ENCODE measurements around the gene RNF212.

The RNF212 gene

DNA sequence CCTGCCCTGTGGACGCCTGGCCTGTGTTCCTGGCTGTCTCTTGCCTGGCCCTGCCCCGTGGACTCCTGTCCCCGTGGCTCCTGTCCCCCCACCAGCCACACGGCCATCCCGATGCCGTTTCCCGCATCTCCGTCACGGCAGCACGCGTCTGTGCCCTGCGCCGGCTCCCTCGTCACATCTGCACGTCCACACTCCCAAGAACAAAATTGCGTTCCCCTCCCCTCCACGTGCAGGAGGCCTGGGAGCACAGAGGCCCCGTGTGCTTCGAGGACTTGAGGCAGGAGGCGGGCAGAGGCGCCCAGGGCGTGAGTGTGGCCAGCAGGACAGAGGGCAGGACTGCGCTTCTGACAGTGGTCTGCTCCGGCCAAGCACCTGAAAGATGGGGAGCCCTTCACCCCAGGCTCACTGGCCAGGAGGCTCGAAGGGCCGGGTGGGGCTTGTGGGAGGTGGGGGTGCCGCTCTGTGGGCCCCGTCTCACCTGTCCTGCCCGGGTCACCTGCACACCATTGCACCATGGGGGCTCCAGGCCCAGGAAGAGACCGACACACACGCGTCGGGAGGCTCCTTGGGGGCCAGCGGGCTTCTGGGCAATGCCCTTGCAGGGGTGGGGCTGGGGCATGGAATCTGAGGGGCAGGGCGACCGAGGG, 84.7 kb downstream of the RNF212 start:
- no peak for DNase-seq (ENCODE audit: insufficient read length, low spot score)
- FAIRE-seq: no peak
- TF ChIP-seq, protein P1, sequence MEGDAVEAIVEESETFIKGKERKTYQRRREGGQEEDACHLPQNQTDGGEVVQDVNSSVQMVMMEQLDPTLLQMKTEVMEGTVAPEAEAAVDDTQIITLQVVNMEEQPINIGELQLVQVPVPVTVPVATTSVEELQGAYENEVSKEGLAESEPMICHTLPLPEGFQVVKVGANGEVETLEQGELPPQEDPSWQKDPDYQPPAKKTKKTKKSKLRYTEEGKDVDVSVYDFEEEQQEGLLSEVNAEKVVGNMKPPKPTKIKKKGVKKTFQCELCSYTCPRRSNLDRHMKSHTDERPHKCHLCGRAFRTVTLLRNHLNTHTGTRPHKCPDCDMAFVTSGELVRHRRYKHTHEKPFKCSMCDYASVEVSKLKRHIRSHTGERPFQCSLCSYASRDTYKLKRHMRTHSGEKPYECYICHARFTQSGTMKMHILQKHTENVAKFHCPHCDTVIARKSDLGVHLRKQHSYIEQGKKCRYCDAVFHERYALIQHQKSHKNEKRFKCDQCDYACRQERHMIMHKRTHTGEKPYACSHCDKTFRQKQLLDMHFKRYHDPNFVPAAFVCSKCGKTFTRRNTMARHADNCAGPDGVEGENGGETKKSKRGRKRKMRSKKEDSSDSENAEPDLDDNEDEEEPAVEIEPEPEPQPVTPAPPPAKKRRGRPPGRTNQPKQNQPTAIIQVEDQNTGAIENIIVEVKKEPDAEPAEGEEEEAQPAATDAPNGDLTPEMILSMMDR (IDR thresholded peaks at IDR 0.05; ENCODE audit: insufficient read depth, missing control alignments): no peak

DNA sequence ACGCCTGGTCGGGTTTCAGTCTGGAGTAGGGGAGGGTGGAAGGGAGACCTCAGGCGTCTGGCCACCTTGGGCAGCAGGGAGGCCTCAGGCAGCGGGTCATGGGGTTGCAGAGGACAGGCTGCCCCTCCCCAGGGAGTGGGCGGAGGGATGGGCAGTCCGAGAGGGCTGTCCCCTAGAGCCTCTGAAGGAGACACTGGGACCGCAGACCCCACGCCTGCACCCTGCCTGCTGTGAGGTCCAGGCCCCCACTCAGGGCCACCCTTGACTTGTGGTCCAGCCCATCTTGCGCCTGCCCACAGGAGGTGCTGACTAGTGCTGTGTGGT, 85.5 kb downstream of the RNF212 start:
- no peak for DNase-seq (ENCODE audit: insufficient read length, low spot score)
- FAIRE-seq: no peak
- TF ChIP-seq, protein P1 (IDR thresholded peaks at IDR 0.05; ENCODE audit: insufficient read depth, missing control alignments): no peak

DNA sequence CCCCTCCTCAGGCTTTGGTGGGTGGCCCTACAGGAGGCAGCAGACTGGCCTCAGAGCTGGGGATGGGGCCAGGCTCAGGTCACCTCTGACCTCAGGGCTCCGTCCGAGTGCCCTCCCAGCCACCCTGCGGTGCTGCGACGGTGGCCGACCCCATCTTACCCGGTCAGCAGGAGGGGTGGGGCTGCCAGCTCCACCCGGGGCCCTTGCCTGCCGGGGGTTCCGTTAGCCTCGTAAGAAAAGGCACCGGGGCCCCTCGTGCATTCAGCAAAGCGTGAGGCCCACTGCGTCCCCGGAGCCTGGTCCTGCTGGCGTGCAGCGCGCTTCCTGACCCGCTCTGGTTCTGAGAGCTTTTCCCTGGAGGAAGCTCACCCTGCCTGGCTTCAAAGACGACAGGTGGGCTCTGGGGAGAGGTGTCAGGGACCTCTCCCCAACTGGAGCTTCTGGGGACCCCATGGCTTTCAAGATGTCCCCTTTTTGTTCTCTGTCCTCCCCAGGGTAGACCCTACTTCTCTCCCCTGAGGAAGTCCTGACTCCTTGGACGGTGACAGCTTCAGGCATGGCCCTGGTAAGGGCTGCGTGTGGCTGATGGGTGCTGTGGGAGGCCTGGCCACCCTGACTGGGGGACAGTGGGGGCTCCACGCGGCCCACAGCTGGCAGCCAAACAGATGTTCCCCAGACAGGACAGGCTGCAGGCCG, 86.0 kb downstream of the RNF212 start:
- TF ChIP-seq, protein P1 (IDR thresholded peaks at IDR 0.05; ENCODE audit: insufficient read depth, missing control alignments): no peak
- FAIRE-seq: no peak
- no peak for DNase-seq (ENCODE audit: insufficient read length, low spot score)

DNA sequence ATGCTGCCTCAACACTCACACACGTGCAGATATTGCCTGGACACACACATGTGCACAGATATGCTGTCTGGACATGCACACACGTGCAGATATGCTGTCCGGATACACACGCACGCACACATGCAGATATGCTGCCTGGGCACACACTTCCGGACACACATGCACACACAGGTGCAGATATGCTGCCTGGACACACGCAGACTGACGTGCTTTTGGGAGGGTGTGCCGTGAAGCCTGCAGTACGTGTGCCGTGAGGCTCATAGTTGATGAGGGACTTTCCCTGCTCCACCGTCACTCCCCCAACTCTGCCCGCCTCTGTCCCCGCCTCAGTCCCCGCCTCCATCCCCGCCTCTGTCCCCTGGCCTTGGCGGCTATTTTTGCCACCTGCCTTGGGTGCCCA, 87.2 kb downstream of the RNF212 start:
- FAIRE-seq (no peak), DNase-seq (ENCODE audit: insufficient read length, low spot score) (no peak)
- TF ChIP-seq, protein P1 (IDR thresholded peaks at IDR 0.05; ENCODE audit: insufficient read depth, missing control alignments): no peak

DNA sequence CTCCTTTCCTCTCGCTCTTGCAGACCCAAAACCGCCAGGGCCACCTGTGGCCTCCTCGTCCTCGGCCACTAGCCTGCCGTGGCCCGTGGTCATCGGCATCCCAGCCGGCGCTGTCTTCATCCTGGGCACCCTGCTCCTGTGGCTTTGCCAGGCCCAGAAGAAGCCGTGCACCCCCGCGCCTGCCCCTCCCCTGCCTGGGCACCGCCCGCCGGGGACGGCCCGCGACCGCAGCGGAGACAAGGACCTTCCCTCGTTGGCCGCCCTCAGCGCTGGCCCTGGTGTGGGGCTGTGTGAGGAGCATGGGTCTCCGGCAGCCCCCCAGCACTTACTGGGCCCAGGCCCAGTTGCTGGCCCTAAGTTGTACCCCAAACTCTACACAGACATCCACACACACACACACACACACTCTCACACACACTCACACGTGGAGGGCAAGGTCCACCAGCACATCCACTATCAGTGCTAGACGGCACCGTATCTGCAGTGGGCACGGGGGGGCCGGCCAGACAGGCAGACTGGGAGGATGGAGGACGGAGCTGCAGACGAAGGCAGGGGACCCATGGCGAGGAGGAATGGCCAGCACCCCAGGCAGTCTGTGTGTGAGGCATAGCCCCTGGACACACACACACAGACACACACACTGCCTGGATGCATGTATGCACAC, 88.3 kb downstream of the RNF212 start:
- TF ChIP-seq, protein P1 (IDR thresholded peaks at IDR 0.05; ENCODE audit: insufficient read depth, missing control alignments): no peak
- DNase-seq (ENCODE audit: insufficient read length, low spot score) (no peak), FAIRE-seq (no peak)

DNA sequence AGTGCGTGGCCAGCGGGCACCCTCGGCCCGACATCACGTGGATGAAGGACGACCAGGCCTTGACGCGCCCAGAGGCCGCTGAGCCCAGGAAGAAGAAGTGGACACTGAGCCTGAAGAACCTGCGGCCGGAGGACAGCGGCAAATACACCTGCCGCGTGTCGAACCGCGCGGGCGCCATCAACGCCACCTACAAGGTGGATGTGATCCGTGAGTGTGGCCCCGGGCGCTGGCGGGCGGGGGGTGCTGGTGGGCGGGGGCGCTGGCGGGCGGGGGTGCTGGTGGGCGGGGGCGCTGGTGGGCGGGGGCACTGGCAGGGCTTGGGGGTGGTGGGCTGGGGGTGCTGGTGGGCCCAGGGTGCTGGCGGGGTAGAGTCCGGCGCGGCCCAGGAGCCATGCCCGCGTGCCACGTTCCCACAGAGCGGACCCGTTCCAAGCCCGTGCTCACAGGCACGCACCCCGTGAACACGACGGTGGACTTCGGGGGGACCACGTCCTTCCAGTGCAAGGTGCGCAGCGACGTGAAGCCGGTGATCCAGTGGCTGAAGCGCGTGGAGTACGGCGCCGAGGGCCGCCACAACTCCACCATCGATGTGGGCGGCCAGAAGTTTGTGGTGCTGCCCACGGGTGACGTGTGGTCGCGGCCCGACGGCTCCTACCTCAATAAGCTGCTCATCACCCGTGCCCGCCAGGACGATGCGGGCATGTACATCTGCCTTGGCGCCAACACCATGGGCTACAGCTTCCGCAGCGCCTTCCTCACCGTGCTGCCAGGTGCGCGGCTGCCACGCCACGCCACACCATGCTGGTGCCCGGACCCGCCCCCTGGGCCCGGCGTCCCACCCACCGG, 89.2 kb downstream of the RNF212 start:
- DNase-seq (ENCODE audit: insufficient read length, low spot score) (no peak), FAIRE-seq (no peak)
- TF ChIP-seq, protein P1 (IDR thresholded peaks at IDR 0.05; ENCODE audit: insufficient read depth, missing control alignments): no peak

Data from D721Med (cell line).